ENCODE data around the gene ATP8B3.
"Not testable (repeated sequence)": the region's sequence is repeated elsewhere in the genome, so short reads cannot be mapped to it uniquely, and the experiment has no call there.

The ATP8B3 gene

DNA sequence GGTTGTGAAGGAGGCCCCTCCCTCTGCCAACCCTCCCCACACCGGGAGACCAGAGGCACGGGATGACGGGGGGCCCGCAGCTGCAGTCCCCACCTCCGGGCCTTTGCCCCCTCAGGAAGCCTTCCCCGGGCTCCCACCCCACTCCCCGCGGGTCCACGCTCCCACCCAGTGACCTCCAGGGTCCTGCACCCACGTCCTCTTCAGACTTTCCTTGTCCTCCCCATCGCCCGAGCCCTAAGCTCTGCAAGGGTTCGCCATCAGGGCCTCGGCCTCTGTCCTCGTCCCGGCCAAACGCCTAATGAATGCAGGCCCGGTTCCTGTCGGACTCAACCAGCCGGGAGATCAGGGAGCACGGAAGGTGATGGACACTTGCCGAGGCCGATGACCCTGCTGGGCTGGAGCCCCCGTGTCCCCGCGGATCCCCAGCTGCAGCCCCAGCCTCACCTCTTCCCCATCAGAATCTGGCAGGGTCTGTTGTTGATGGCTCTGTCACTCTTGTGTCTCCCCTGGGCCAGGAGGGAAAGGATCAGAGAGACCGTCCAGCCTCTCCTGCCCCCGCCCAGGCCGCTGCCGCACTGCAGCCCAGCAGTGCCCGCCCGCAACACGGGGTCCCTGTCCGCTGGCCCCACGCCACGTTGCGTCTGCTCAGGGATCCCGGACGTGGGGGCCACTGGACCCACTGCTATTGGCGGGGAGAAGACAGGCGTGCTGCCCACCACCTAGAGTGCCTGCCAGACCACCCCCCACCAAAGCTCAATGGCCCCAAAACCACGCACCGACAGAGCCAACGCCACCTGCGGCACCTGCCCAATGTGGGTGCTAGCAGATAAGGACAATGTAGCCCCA lies 5.7 kb downstream of the ATP8B3 start:
- no peaks in the 10 kb centered on the region for H3K9me3 Mint-ChIP-seq
- ATAC-seq, result peak; percentile 43
- no peaks in the 10 kb centered on the region for H3K27me3 Mint-ChIP-seq
- H3K4me3 Mint-ChIP-seq, result no peak overlapping the region
- H3K27ac Mint-ChIP-seq, result no peak overlapping the region
- H3K36me3 Mint-ChIP-seq, result no peaks in the 10 kb centered on the region
- peaks cover 5% of the 10 kb centered on the region for H3K4me1 Mint-ChIP-seq

DNA sequence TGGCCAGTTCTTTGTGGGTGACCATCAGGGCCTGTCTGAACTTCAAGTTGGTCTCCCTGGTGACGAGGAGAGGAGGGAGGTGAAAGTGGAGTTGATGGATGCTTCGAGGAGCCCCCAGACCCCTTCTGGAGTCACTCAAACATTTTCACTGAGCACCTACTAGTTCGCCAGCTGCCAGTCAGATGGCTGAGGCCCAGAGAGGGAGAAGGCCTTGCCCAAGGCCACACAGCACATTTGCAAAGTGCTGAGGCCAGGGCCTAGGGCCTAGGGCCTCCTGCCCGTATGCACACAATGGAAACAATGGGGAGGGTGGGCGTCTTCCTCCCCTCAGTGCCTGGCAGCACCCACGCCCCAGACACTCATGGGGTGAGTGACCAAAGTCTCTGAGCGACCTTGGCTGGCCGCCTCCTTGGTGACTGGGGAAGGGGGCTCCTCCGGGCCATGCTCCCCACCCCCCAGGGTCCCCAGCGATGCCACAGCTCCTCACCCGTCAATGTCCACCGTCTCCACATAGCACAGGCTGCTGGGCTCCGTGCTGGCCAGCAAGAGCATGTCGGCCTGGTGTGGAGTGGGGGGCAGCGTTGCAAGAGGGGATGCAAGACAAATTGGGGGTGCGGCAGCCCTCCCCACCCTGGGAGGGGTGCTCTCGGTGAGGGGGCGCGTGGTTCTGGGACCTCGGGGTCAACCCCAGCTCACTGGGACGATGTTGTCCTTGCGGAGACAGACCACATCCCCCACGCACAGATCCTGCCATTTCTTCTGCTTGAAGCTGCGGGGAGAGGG lies 6.5 kb downstream of the ATP8B3 start:
- Mint-ChIP-seq H3K27ac (no peak overlapping the region), H3K4me3 (no peak overlapping the region), H3K9me3 (no peaks in the 10 kb centered on the region), H3K36me3 (no peaks in the 10 kb centered on the region), H3K4me1 (no peaks in the 10 kb centered on the region), H3K27me3 (no peaks in the 10 kb centered on the region)
- ATAC-seq, result no peak

DNA sequence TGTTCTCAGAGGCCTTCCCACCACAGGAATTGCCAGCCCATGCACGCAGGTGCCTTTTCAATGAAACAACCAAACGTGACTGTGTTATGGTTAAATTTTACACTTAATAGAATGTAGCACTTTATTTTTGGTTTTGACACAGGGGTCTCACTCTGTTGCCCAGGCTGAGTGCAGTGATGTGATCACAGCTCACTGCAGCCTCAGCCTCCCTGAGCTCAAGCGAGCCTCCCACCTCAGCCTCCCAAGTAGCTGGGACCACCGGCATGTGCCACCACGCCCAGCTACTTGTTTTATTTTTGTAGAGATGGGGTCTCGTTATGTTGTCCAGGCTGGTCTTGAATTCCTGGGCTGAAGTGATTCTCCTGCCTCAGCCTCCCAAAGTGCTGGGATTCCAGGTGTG lies 7.2 kb downstream of the ATP8B3 start:
- Mint-ChIP-seq H3K4me1 (no peaks in the 10 kb centered on the region), H3K9me3 (no peaks in the 10 kb centered on the region), H3K27ac (no peak overlapping the region), H3K4me3 (no peak overlapping the region), H3K36me3 (no peaks in the 10 kb centered on the region), H3K27me3 (no peaks in the 10 kb centered on the region)
- ATAC-seq, result no peak

DNA sequence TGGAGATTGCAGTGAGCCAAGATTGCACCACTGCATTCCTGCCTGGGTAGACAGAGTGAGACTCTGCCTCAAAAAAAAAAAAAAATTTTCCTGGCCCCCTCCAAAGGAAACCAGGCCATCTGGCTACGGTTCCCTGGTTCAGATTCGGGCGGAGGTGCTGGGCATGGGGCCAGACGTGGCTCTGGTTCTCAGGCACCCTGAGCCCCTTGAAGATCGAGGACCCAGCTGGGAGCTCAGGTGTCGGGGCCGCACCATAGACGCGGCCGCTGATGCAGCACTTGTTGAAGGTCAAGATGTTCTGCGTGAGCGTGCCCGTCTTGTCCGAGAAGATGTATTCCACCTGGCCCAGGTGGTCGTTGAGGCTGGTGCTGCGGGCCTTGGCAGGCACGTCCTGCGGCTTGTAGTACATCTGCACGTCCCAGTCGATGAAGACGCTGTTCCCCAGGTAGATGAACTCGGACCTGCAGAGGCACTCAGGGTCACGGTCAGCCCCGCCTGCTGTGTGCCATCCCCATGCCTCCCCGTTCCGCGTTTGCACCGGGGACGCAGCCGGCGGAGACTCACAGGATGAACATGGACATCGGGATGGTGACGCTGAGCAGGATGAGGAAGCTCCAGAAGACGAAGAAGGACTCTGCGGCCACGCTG lies 12.3 kb downstream of the ATP8B3 start:
- no peak for ATAC-seq
- no peak overlapping the region for H3K4me3 Mint-ChIP-seq
- H3K9me3 Mint-ChIP-seq, result no peaks in the 10 kb centered on the region
- H3K27me3 Mint-ChIP-seq, result peaks cover 16% of the 10 kb centered on the region
- peaks cover 8% of the 10 kb centered on the region for H3K4me1 Mint-ChIP-seq
- no peaks in the 10 kb centered on the region for H3K36me3 Mint-ChIP-seq
- no peak overlapping the region for H3K27ac Mint-ChIP-seq

DNA sequence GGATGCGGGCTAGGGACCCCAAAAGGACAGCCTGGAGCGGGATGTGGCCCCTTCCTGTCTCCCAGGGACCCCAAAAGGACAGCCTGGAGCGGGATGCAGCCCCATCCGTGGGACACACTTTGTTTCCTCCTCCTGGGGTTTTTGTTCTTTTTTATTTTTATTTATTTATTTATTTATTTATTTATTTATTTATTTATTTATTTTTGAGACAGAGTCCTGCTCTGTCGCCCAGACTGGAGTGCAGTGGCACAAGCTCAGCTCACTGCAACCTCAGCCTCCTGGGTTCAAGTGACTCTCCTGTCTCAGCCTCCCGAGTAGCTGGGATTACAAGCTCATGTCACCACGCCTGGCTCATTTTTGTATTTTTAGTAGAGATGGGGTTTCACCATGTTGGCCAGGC lies 14.8 kb downstream of the ATP8B3 start:
- H3K9me3 Mint-ChIP-seq, H3K4me3 Mint-ChIP-seq, H3K4me1 Mint-ChIP-seq, H3K36me3 Mint-ChIP-seq, H3K27ac Mint-ChIP-seq, ATAC-seq: not testable (repeated sequence)
- H3K27me3 Mint-ChIP-seq, result peaks cover 26% of the 10 kb centered on the region

DNA sequence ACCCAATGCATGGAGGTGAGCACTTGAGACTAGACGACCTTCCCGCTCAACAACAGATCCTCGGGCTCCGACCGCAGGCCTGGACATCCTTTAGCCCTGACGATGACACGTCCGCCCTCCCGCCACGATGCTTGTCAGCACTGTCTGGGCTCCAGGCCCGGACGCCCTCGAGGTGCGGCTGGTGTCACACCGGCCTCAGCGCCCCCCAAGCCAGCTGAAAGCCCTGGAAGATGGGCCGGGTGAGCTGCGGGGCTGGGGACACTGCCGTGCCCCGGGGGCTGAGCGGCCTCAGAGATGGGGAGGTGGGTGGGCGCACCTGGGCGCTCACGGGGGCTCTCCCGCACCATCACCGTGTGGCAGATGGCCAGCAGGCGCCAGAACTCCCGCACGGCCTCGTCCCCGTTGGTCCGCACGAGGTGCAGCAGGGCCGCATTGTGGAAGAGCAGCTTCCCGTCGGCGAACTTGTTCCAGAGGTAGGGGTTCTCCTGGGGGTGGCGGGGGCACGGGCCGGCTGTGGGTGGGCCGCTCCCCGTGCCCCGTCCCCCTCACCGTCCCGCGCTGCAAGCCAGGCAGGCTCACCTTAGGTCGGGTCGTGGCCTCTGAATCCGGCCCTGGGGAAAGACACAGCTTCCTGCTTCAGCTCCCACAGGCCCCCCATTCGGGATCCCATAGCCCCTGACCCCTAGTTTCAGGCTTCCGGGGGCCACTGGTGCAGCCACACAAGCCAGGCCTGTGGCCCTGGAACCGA lies 15.5 kb downstream of the ATP8B3 start:
- H3K4me3 Mint-ChIP-seq, result no peak overlapping the region
- H3K4me1 Mint-ChIP-seq, result peaks cover 8% of the 10 kb centered on the region
- no peaks in the 10 kb centered on the region for H3K9me3 Mint-ChIP-seq
- ATAC-seq, result no peak
- no peak overlapping the region for H3K27ac Mint-ChIP-seq
- peaks cover 29% of the 10 kb centered on the region for H3K27me3 Mint-ChIP-seq
- no peaks in the 10 kb centered on the region for H3K36me3 Mint-ChIP-seq

DNA sequence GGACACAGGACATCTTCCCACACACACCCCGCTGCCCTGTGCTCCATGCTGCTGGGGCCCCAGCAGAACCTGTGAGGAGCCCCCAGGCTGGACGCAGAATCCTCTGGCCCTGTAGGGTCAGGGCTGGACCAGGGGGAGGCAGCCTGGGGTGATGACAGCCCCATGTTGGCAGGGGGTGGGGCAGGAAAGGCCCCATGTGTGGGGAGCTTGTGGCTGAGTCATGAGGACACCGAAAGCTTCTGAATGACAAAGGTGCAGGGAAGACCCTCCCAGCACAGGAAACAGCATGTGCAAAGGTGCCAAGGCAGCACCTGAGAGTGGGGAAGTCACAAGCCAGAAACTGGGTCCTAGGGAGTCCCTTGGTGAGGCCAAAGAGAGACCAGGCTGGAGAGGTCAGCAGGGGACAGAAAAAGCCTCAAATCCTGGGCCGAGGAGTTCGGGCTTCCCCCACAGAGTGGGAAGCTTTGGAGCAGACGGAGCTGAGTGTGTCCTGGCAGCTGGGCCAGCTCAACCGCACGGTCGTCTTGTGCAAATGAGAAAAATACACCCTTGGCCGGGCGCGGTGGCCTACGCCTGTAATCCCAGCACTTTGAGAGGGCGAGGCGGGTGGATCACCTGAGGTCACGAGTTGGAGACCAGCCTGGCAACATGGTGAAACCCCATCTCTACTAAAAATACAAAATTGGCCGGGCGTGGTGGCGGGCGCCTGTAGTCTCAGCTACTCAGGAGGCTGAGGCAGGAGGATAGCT lies 17.5 kb downstream of the ATP8B3 start:
- no peak overlapping the region for H3K4me3 Mint-ChIP-seq
- no peaks in the 10 kb centered on the region for H3K36me3 Mint-ChIP-seq
- H3K27me3 Mint-ChIP-seq, result peaks cover 43% of the 10 kb centered on the region
- no peaks in the 10 kb centered on the region for H3K9me3 Mint-ChIP-seq
- no peak overlapping the region for H3K27ac Mint-ChIP-seq
- ATAC-seq, result no peak
- H3K4me1 Mint-ChIP-seq, result peaks cover 8% of the 10 kb centered on the region

DNA sequence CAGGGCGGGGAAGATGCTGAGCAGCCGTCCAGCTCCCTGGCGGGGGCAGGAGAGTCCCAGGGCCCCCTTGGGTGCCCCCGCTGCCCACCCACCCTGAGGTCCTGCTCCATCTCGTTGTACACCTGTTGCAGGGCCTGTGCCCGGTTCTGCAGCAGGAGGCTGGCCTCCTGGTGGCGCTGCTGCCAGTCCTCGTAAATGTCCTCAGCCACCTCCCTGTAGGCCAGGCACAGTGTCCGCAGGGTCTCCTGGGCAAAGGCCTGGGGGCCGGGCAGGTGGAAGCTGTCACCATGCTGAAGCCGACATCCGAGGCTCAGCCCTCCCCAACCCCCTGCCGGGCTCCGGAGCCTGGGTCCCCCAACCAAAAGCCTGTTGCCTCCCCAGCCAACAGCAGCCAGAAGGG lies 20.2 kb downstream of the ATP8B3 start:
- ATAC-seq, result no peak
- Mint-ChIP-seq H3K9me3 (no peaks in the 10 kb centered on the region), H3K4me1 (peaks cover 8% of the 10 kb centered on the region), H3K27ac (no peak overlapping the region), H3K27me3 (peaks cover 57% of the 10 kb centered on the region), H3K4me3 (no peak overlapping the region), H3K36me3 (no peaks in the 10 kb centered on the region)

DNA sequence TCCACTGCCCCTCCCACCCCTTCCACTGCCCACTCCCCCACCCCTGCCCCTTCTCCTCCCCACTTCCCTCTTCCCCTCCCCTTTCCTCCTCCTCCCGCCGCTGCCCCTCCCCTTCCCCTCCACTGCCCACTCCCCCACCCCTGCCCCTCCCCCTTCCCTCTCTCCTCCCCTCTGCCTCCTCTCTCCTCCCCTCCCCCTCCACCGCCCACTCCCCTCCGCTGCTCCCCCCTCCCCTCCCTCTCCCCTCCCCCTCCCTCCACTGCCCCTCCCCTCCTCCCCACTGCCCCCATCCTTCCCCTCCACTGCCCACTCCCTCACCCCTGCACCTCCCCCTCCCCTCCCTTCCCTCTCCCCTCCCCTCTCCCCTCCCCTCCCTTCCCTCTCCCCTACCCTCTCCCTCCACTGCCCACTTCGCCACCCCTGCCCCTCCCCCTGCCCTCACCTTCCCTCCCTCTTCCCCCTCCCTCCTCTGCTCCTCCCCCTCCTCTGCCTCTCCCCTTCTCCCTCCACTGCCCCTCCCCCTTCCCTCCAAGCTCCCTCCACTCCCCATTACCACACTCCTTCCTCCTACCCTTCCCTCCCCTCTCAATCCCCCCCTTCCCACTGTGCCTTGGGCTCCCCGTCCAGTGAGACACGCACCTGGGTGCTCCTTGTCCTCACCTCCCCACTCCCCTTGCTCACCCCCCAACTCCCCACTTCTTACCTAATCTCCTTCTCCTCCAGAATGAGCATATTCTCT lies 21.9 kb downstream of the ATP8B3 start:
- Mint-ChIP-seq H3K4me3 (no peak overlapping the region), H3K27ac (no peak overlapping the region), H3K27me3 (peaks cover 62% of the 10 kb centered on the region), H3K9me3 (no peaks in the 10 kb centered on the region), H3K36me3 (no peaks in the 10 kb centered on the region), H3K4me1 (peaks cover under 1% of the 10 kb centered on the region)
- ATAC-seq, result no peak

DNA sequence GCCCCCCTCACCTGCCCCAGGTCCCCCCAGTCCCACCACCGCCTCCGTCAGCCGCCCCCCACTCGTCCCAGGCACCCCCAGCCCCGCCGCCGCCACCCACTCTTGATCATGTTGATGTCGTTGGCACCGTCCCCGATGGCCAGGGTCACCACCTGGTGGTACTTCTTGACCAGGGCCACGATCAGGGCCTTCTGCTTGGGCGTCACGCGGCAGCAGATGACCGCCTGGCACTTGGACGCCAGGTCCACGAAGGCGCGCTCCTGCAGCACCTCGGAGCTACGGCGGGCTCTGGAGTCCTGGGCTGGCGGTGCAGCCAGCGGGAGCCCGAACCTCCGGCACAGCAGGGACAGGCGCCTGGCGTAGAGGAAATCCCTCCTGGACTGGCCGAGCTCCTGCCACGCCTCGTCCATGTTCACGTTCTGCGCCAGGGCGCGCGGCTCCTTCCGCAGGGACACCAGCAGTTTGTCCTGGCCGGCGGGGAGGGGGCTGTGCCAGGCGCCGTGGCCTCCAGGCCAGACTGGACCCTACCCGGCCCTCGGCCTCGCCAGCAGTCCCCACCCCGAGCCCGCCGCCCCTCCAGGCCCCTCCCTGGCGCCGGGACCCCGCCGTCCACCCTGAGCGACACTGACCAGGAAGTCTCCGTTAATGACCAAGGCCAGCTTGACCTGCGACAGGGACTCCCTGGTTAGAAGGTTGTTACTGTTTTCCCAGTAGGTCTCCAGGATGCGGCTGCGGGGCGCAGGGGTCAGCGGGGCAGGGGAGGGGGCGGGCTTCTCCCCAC lies 22.6 kb downstream of the ATP8B3 start:
- H3K36me3 Mint-ChIP-seq, result no peaks in the 10 kb centered on the region
- H3K27me3 Mint-ChIP-seq, result peaks cover 62% of the 10 kb centered on the region
- no peaks in the 10 kb centered on the region for H3K9me3 Mint-ChIP-seq
- ATAC-seq, result peak; percentile 39
- no peaks in the 10 kb centered on the region for H3K4me1 Mint-ChIP-seq
- H3K4me3 Mint-ChIP-seq, result no peak overlapping the region
- no peak overlapping the region for H3K27ac Mint-ChIP-seq

DNA sequence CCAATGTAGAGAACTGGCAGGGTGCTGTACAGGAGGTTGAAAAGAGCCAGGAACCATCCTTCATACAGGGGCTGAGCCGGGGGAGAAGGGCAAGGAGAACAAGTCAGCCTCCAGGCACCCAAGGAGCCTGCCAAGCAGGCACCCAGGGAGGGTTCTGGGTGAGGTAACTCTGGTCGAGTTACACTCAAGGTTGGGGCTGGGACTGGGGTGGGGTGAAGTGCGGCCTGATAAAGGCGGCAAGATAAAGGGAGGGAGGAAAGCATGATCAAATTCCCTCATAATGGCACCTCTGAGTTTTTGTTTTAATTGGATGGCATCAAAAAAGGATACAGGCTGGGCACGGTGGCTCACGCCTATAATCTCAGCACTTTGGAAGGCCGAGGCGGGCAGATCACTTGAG lies 25.0 kb downstream of the ATP8B3 start:
- ATAC-seq, result no peak
- Mint-ChIP-seq H3K27ac (no peak overlapping the region), H3K4me3 (no peak overlapping the region), H3K9me3 (no peaks in the 10 kb centered on the region), H3K36me3 (no peaks in the 10 kb centered on the region), H3K27me3 (peaks cover 78% of the 10 kb centered on the region), H3K4me1 (peaks cover 5% of the 10 kb centered on the region)

DNA sequence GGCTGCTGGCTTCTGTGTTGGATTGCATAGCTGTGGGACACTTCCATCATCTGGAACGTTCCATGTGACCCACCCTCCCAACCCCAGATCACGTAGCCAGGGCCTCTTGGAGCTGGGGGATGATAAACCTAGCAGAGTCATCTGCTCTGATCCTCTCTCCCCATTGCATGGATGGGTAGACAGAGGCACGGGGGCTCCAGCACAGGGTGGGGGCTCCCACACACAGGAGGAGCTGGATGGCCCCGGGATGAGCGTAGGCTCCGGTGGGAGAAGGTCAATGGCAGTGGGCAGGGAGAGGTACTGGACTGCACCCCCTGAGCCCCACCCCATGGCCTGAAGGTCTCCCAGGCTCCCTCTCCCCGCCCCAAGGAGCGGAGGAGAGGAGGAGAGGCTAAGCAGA lies 25.4 kb downstream of the ATP8B3 start:
- H3K27ac Mint-ChIP-seq, result no peak overlapping the region
- no peak overlapping the region for H3K4me3 Mint-ChIP-seq
- H3K9me3 Mint-ChIP-seq, result no peaks in the 10 kb centered on the region
- H3K36me3 Mint-ChIP-seq, result no peaks in the 10 kb centered on the region
- ATAC-seq, result no peak
- H3K4me1 Mint-ChIP-seq, result peaks cover 5% of the 10 kb centered on the region
- H3K27me3 Mint-ChIP-seq, result peaks cover 80% of the 10 kb centered on the region

DNA sequence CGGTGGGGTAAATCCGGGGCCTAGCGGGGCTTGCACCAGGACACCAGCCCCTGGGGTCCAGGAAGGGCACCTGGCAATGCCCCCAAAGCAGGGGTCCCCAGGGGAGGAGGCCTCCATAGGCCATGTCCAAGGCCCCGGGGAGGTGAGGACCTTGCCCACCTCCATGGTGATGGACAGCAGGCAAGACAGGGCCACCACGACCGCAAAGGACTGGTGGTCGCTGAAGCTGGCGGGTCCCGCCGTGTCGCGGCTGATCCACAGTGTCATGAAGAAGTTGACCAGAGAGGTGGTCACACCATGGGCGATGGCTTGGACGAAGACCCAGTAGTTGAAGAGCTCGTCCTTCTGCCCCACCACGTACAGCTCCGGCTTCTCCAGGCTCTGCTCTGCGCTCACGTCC lies 26.8 kb downstream of the ATP8B3 start:
- H3K4me1 Mint-ChIP-seq, result peaks cover 5% of the 10 kb centered on the region
- no peak overlapping the region for H3K4me3 Mint-ChIP-seq
- H3K27ac Mint-ChIP-seq, result no peak overlapping the region
- ATAC-seq, result no peak
- no peaks in the 10 kb centered on the region for H3K36me3 Mint-ChIP-seq
- peaks cover 78% of the 10 kb centered on the region for H3K27me3 Mint-ChIP-seq
- no peaks in the 10 kb centered on the region for H3K9me3 Mint-ChIP-seq
